Gastroesophageal sphincter (tissue), 3 donors: ENCODE measurements around the gene LDLRAD2.

Experiments
- CTCF ChIP-seq, 4 experiments: fragments of 200-600 bp in 2 of 4; fragments of 450-650 bp in 2 of 4; sonication (generic) in 1 of 4; IDR thresholded peaks; one replicate each; pipeline ENCODE4 v1.5.1; 2017 to 2019; ENCODE audit warnings: antibody characterized with exemption in 4 of 4, mild to moderate bottlenecking in 2 of 4, moderate library complexity in 2 of 4
- EP300 ChIP-seq: sonication (generic); formaldehyde crosslinking; IDR thresholded peaks from one replicate; pipeline ENCODE4 v1.6.1; 2017; ENCODE audit warnings: antibody characterized with exemption, mild to moderate bottlenecking
- POLR2A ChIP-seq, 2 donors: fragments of 450-650 bp; IDR thresholded peaks; one replicate each; pipeline ENCODE4 v1.6.1; 2017; ENCODE audit warnings: antibody characterized with exemption in 2 of 2, mild to moderate bottlenecking in 2 of 2, moderate library complexity in 1 of 2

DNA sequence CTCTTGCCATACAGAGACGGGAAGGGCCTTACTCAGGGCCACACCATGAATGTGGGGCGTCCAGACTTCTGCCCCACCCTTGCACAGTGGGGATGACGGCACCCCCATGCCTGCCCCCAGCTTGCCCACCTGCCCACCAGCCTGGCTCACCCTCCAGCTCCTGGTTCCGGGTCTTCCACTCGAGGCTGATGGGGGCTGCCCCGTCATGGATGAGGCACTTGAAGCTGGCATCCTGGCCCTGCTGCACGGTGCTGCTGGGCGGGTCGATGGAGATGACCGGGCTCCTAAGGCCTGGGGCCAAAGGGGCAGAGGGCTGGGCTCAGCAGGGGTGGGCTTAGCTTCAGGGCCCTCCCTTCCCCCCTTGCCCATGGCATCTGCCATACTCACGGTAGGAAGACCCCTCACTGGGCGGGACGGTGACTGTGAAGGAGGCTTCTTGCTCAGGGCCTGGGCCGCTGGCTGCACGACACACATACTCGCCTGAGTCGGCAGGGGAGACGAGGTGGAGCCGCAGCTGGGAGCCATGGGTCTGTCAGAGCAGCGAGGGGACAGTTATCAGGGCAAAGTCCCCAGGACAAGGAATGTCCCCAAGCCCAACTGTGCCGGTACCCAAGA is 29.9 kb downstream of the LDLRAD2 start:
- TF ChIP-seq POLR2A (IDR thresholded peaks at IDR 0.05) (no peak), CTCF (IDR thresholded peaks at IDR 0.05) (no peak), EP300 (no peak)
